Prostate gland (tissue), 2 donors: ENCODE data around the gene ALOXE3. TPM values are rescaled to one million over a fixed set of nuclear protein-coding genes. Genes with fewer than 3 reads are reported as not detected.

ENCODE experiments used
- DNase-seq: peaks from one replicate; pipeline ENCODE4 v3.0.0-alpha.2; 2019; ENCODE audit warnings: low spot score
- H3K27ac ChIP-seq, 2 donors: fragments of 200-600 bp; sonication (generic); 2 replicates each; pipeline ENCODE4 v1.5.1; 2017 to 2019
- H3K27me3 ChIP-seq: fragments of 200-600 bp; sonication (generic); replicated peaks from 2 replicates; pipeline ENCODE4 v1.5.1; 2019; ENCODE audit not compliant: insufficient read depth
- H3K36me3 ChIP-seq, 2 donors: fragments of 200-600 bp; sonication (generic); 1 replicate in 1 of 2; 2 replicates in 1 of 2; pipeline versions ENCODE4 v1.5.1 to v1.8.1; 2017 to 2019
- H3K4me1 ChIP-seq: fragments of 200-600 bp; sonication (generic); replicated peaks from 2 replicates; pipeline ENCODE4 v1.5.1; 2019
- H3K4me3 ChIP-seq, 2 donors: fragments of 200-600 bp; sonication (generic); 2 replicates each; pipeline ENCODE4 v1.5.1; 2017 to 2019
- H3K9me3 ChIP-seq: fragments of 200-600 bp; sonication (generic); 2 replicates; pipeline ENCODE4 v1.5.1; 2017
- CTCF ChIP-seq, 4 experiments: fragments of 200-600 bp in 2 of 4; fragments of 450-650 bp in 2 of 4; sonication (generic) in 2 of 4; IDR thresholded peaks; 1 replicate in 3 of 4; 2 replicates in 1 of 4; pipeline ENCODE4 v1.5.1; 2016 to 2019; ENCODE audit warnings: antibody characterized with exemption in 4 of 4, mild to moderate bottlenecking in 2 of 4, moderate library complexity in 2 of 4
- POLR2A ChIP-seq: fragments of 450-650 bp; IDR thresholded peaks from one replicate; pipeline ENCODE4 v1.6.1; 2016; ENCODE audit warnings: antibody characterized with exemption, mild to moderate bottlenecking
- POLR2AphosphoS5 ChIP-seq: sonication (generic); formaldehyde crosslinking; IDR thresholded peaks from one replicate; pipeline ENCODE4 v1.6.1; 2017; ENCODE audit warnings: antibody characterized with exemption
- WGBS: methylation state at CpG from one replicate; pipeline ENCODE4 v1.1.5; 2018; 5-methylcytosine and 5-hydroxymethylcytosine counted together
- intact Hi-C: fragments of 100-400 bp; cut with DNase I; formaldehyde crosslinking; loops from one replicate; pipeline ENCODE4 v1.14.2; 2022
- total RNA-seq, 2 donors: library from RNA; depleted of rRNA; stranded (reverse); fragments of >200 nt; gene quantifications; one replicate each; pipeline ENCODE4 v1.1.0, GENCODE V29; 2016

ALOXE3 gene
- total RNA-seq, 2 donors from 2014 or later, result 2.4 TPM; not detected in 1

GRCh38 chr17:8141741-8142140 is 23.4 kb upstream of the ALOXE3 start:
- no peak for DNase-seq
- Histone ChIP-seq H3K9me3 (no peaks in the 10 kb centered on the region), H3K27me3 (no peaks in the 10 kb centered on the region), H3K4me3 (no peak overlapping the region), H3K27ac (no peak overlapping the region), H3K36me3 (peaks cover 49 to 64% of the 10 kb centered on the region in 2 donors), H3K4me1 (no peaks in the 10 kb centered on the region)
- WGBS, result 92% methylated on average over 11 of the region's 11 CpGs
- TF ChIP-seq POLR2AphosphoS5 (no peak), CTCF (IDR thresholded peaks at IDR 0.05) (no peak), POLR2A (no peak)
- intact Hi-C loops, result no loop called here

GRCh38 chr17:8141045-8141444 is 22.7 kb upstream of the ALOXE3 start:
- Histone ChIP-seq H3K4me3 (no peak overlapping the region), H3K27me3 (no peaks in the 10 kb centered on the region), H3K9me3 (no peaks in the 10 kb centered on the region), H3K36me3 (peaks cover 42 to 57% of the 10 kb centered on the region in 2 donors), H3K27ac (peak overlapping the region; percentile 23 to 94), H3K4me1 (no peaks in the 10 kb centered on the region)
- WGBS, result 94% methylated on average over 7 of the region's 7 CpGs
- no peak for DNase-seq
- TF ChIP-seq POLR2A (no peak), CTCF (IDR thresholded peaks at IDR 0.05) (no peak), POLR2AphosphoS5 (no peak)
- intact Hi-C loops, result no loop called here

GRCh38 chr17:8140065-8141029 is 22.0 kb upstream of the ALOXE3 start:
- H3K36me3 ChIP-seq, result peaks cover 35 to 50% of the 10 kb centered on the region in 2 donors
- TF ChIP-seq POLR2AphosphoS5, result no peak
- no peak for TF ChIP-seq POLR2A
- TF ChIP-seq CTCF (IDR thresholded peaks at IDR 0.05), result no peak
- H3K27ac ChIP-seq, result peak overlapping the region; percentile 92 to 94
- 82% methylated on average over 18 of the region's 18 CpGs for WGBS
- no peak for DNase-seq
- no peaks in the 10 kb centered on the region for H3K4me1 ChIP-seq
- intact Hi-C loops, result no loop called here
- no peak overlapping the region for H3K4me3 ChIP-seq
- no peaks in the 10 kb centered on the region for H3K9me3 ChIP-seq
- H3K27me3 ChIP-seq, result no peaks in the 10 kb centered on the region

GRCh38 chr17:8138672-8139371 is 20.5 kb upstream of the ALOXE3 start:
- Histone ChIP-seq H3K27me3 (no peaks in the 10 kb centered on the region), H3K4me3 (peak overlapping the region in 1 of 2 donors; percentile 8), H3K9me3 (no peaks in the 10 kb centered on the region), H3K36me3 (peaks cover 21 to 34% of the 10 kb centered on the region in 2 donors), H3K4me1 (no peaks in the 10 kb centered on the region), H3K27ac (peak overlapping the region; percentile 92 to 94)
- DNase-seq, result peak; percentile 93
- intact Hi-C loops, result no loop called here
- WGBS, result under 1% methylated on average over 39 of the region's 46 CpGs
- TF ChIP-seq CTCF (IDR thresholded peaks at IDR 0.05) (peak; percentile 61 to 96 (median 92)), POLR2A (peak; percentile 69), POLR2AphosphoS5 (peak; percentile 96)
